Activated CD8-positive, alpha-beta memory T cell treated with anti-CD3 and anti-CD28 coated beads, Interleukin-2, amount 50 U/mL, for 24 hours (primary cell): Measurements from ENCODE around the gene ALOX5AP.

Source experiments
- DNase-seq: peaks from one replicate; pipeline ENCODE4 v3.0.0-alpha.2; 2020; ENCODE audit errors: extremely low read depth

Gene ALOX5AP

DNA sequence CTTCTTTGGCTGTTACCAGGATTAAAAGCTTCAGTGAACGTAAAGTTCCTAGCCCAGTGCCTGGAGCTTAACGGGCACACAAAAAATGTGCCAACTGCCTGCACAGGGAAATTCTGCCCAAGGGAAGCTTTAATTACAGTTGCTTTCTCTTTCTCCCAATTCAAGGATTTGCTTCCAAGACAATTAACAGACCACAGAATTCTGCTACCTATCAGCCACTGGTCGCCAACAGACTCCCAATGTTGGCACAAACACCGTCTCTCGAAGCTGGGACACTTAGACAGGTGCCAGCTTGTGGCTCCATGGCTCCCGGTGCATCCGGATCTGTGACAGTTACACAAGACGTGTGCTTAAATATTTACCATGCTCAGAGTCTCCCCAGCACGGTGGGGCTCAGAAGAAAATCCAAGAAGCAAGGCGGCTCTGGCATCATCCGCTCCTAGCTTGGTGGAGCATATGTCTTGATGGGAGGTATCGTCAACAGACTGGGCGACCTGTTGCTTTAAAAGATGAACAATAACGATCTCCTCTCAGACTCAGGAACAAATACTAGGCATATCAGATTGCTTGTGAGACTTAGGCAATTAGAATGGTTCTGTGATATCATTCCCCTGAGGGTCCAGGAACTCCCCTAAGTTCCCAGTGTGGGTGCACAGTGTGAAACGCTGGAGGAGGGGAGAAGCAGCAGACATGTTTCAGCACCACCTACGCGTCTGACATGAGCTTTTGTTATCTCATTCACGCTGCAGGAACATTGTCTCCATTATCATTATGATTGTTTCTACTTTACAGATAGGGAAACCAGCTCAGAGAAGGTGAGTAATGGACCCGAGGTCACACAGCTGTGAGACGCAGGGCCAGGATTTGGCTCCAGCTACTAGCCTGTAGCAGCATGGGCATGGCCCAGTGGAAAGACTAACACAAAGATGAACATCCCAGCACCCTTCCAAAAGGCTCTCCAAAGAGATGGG lies 61.6 kb downstream of the ALOX5AP start:
- no peak for DNase-seq

- DNase-seq = no peak
These were observed 62.6 kb downstream of the ALOX5AP start for GRCh38 chr13:30797847-30798535.

DNA sequence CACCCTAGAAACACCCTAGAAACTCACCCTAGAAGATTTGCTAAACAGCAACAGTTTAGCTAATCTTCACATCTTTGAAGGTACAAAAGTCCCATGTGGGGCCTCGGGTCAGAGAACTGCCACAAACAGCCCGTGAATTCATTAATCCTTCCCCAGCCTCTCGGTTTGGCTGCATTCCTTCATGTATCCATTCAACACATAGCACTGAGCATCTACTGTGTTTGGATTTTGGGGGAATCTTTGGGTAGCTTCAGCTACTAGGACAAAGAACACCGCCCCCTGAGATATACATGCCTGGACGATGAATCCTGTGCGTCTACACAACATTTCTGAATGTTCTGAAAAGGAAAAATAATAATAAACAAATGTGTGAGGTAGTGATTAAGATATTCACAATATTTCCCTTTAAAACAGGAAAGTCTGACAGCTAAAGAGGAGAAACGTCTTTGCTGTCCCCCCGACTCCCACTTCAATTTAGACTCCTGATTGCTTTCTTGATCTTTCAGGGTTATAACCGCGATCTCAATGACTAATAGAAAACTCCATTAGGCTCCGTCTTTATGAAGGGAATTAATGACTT lies 63.5 kb downstream of the ALOX5AP start:
- no peak for DNase-seq

- no peak for DNase-seq
These were observed 64.0 kb downstream of the ALOX5AP start for GRCh38 chr13:30799356-30799824.

GRCh38 chr13:30800107-30800506 lies 64.8 kb downstream of the ALOX5AP start:
- no peak for DNase-seq

GRCh38 chr13:30802501-30802900 lies 67.2 kb downstream of the ALOX5AP start:
- no peak for DNase-seq

DNA sequence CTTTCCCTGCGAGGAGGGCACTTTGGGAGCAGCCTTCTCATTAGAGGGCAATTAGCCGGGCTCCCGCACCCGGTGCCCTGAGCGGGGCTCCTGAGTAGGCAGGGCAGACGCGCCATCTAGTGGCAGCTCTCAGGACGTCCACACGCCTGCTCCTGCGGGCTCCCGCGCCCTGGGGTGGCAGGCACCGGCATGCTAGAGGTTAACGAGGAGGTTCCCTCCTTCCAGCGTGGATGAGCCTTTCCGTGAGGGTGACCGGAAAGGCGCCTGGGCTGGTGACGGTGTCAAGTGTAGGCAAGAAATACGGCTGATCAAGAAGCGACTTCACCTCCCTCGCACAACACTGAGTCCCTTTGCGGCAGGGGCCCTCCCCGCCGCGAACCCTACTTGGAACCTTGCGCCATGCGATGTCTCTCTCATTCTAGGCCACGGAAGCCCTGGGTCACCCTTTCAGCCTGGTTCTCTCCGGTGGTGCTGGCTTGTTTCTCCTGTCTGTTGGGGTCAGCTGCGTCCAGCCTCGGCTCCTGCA lies 67.7 kb downstream of the ALOX5AP start:
- peak; percentile 59 for DNase-seq

GRCh38 chr13:30803749-30804148 lies 68.4 kb downstream of the ALOX5AP start:
- DNase-seq = no peak

DNA sequence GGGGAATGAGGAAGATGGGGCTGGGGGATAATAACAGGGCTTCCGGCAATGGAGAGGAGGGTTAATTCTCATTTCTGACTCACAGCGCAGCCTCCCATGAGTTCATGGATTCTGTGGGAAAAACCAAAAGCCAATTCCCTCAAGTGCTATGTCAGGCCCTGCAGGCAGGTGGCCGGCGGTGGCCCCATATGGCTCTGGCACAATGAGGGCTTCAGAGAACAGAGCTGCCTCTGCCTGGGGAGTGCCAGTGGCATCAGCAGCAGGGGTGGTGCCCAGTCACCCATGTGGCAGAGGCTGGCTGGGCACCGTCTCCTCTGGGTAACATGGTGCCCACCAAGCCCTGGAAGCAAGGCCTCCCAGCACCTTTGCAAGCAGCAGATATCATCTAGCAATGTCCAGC lies 69.1 kb downstream of the ALOX5AP start:
- DNase-seq = no peak

GRCh38 chr13:30805132-30805537 lies 69.8 kb downstream of the ALOX5AP start:
- DNase-seq = no peak

DNA sequence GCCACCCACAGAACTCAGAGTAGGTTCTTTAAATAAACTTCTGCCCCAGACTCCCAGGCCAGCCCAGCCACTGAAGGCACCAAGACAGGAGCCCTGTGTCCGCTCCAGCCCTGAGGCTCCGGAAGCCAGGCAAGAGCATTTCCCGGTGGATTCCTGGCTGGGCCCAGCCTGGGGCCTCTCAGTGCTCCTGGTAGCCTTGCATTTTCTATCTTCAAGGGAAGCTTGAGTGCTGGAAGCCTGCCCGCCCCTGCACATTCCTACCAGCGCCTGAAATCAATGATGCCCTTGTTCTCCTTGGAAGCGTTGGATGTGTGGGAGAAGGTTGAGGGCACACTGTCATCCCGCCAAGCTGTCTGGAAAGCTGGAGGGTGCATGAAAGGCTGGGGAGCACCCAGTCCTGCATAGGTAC lies 70.3 kb downstream of the ALOX5AP start:
- DNase-seq = no peak

DNA sequence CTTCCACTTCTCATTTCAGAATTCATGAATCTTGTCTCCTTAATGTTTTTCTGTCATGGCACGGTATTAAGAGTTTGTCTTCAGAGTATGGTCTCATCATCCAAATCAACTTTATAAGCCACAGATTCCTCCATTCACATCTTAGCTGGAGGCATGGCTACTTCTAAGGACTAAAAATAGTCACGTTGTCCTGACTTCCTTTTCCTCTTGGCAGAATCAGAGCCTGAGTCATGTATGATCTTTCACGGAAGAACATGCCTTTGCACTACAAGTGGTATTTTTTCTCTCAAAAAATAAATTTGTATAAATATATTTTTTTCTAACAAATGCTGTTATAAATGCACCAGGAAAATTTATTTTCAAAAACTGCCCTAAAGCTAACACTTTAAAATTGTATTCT lies 71.4 kb downstream of the ALOX5AP start:
- DNase-seq = no peak

DNA sequence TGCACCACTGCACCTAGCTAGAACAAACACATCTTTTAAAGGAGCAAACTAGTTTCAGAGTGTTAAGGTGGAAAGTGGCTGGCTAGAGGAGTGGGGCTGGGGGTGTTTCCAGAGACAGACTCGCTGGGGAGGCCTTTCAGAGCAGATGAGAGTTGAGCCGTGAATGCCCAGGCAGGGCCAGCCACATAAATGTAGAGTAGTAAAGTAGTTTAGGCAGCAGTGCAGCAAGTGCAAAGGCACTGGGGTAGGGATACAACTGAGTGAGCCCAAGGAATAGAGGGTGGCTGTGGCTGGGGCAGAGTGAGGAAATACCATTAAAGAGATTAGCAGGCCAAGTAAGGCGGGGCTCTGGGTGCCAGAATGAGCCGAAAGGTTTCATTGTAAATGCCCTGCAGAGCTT lies 72.0 kb downstream of the ALOX5AP start:
- no peak for DNase-seq

- no peak for DNase-seq
These were observed 73.3 kb downstream of the ALOX5AP start for GRCh38 chr13:30808600-30808999.

DNA sequence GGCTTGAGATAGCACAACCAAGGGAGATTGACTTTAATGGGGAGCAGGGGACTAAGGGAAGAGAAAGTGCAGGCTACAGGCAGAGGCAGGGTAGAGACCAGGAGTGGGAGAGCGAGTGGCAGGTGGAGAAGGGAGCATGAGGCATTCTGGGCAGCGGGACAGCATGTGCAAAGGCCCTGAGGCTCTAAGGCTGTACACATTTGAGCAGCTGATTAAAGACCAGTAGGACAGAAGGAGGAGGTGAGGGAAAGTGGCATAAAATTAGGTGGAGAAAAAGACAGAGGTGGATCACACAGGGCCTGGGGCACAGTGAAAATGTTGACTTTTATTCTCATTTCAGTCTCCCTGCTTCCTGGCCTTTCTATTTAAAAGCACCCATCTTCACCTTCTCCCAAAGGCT lies 74.4 kb downstream of the ALOX5AP start:
- DNase-seq = no peak

- DNase-seq = no peak
These were observed 74.9 kb downstream of the ALOX5AP start for GRCh38 chr13:30810261-30810701.

DNA sequence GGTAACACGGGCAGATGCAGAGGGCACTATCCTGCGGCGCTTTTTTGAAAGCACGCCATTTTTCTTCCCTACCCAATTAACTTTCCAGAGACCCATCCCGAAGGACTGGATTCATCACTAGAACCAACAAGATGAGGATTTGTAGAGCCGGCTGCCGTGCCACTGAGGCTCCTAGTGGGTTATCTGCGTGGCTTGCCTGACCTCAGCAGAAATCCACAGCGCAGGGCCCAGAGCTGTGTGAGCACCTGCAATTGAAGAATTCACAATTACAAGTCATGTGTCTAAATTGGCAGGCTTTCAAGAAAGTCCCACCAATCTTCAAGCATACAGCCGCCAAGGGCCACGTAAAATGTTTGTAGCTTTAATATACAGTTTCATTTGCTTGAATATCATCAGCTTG lies 75.5 kb downstream of the ALOX5AP start:
- no peak for DNase-seq
